K562 (cell line): Measurements from ENCODE around the gene CACNA2D3. TPM values are rescaled to one million over a fixed set of nuclear protein-coding genes. Genes with fewer than 3 reads are reported as not detected.

Experiments
- ATAC-seq: fragments of 200-7000 bp; cut with Tn5 transposase; 3 replicates; pipeline ENCODE4 v1.9.1; 2020; ENCODE audit warnings: moderate library complexity
- BruUV-seq: library from RNA; stranded (reverse); fragments of 400-500 nt; replicated peaks from 2 replicates; lab custom pipeline; 2021; lab: Mats Ljungman, UMichigan
- CTCF ChIA-PET: fragments of 300-600 bp; formaldehyde crosslinking; extraction: SDS; loops from one replicate; lab custom pipeline; 2021; ENCODE audit warnings: low intra/inter-chr PET ratio; lab: Yijun Ruan, JAX
- POLR2A ChIA-PET: fragments of 300-600, 350-650 bp; sonication (Branson Sonifier 250); formaldehyde crosslinking; extraction: SDS; loops from one replicate; lab custom pipeline; 2021; ENCODE audit warnings: antibody characterized with exemption, inconsistent platforms; lab: Yijun Ruan, JAX
- DNase-seq, 4 experiments: peaks; one replicate each; pipeline versions ENCODE4 v3.0.0 to v3.0.0-alpha.2; 2011 to 2018; ENCODE audit warnings: low spot score in 3 of 4, mixed read lengths in 3 of 4; ENCODE audit errors: extremely low read depth in 1 of 4
- FAIRE-seq: peaks from 2 replicates; lab custom pipeline; 2011; peaks lifted over from hg19 to GRCh38; lab: Jason Lieb, UNC
- H2AFZ ChIP-seq: 2 replicates; pipeline ENCODE4 v1.6.0; 2011; ENCODE audit warnings: low read depth, low read length, control low read depth, inconsistent platforms
- H3K27ac ChIP-seq: fragments of 200-600 bp; 3 replicates; pipeline ENCODE4 v1.8.0; 2011; ENCODE audit warnings: low read depth, mild to moderate bottlenecking, control low read depth, inconsistent platforms, low read length, moderate library complexity, mixed read lengths; ENCODE audit errors: extremely low read depth
- H3K27me3 ChIP-seq, 2 experiments: fragments of 300-600 bp in 1 of 2; 2 replicates in 1 of 2; 3 replicates in 1 of 2; pipeline versions ENCODE4 v1.6.0 to v1.8.0; 2011; ENCODE audit warnings: inconsistent platforms in 2 of 2, low read length in 2 of 2, mild to moderate bottlenecking in 1 of 2, mixed read lengths in 1 of 2, moderate library complexity in 1 of 2; ENCODE audit not compliant: control insufficient read depth in 2 of 2, insufficient read depth in 2 of 2
- H3K36me3 ChIP-seq: fragments of 300-600 bp; 3 replicates; pipeline ENCODE4 v1.8.0; 2011; ENCODE audit warnings: mild to moderate bottlenecking, low read length, inconsistent platforms; ENCODE audit not compliant: control insufficient read depth, insufficient read depth
- H3K4me1 ChIP-seq, 2 experiments: fragments of 200-600 bp in 1 of 2; replicated peaks in 1 of 2; 2 replicates in 1 of 2; 3 replicates in 1 of 2; pipeline versions ENCODE4 v1.5.1 to v1.8.0; 2011; ENCODE audit warnings: inconsistent platforms in 2 of 2, low read length in 2 of 2, mild to moderate bottlenecking in 1 of 2, mixed read lengths in 1 of 2, moderate library complexity in 1 of 2; ENCODE audit not compliant: control insufficient read depth in 2 of 2, insufficient read depth in 2 of 2
- H3K4me2 ChIP-seq: 2 replicates; pipeline ENCODE4 v1.6.1; 2011; ENCODE audit warnings: low read length, control low read depth, inconsistent platforms, mixed read lengths; ENCODE audit not compliant: insufficient read depth
- H3K4me3 ChIP-seq: fragments of 200-600 bp; sonication (generic), shearing (Covaris generic); 2 replicates; pipeline ENCODE4 v1.5.1; 2016; ENCODE audit warnings: control low read depth, inconsistent platforms
- H3K79me2 ChIP-seq: fragments of 200-600 bp; 3 replicates; pipeline ENCODE4 v1.8.0; 2011; ENCODE audit warnings: low read length, inconsistent platforms; ENCODE audit not compliant: control insufficient read depth, insufficient read depth
- H3K9ac ChIP-seq, 2 experiments: 2 replicates each; pipeline versions ENCODE4 v1.6.0 to v1.6.1; 2011; ENCODE audit warnings: low read depth in 2 of 2, low read length in 2 of 2, control low read depth in 1 of 2, inconsistent platforms in 1 of 2, mild to moderate bottlenecking in 1 of 2, mixed read lengths in 1 of 2; ENCODE audit not compliant: insufficient read depth in 1 of 2
- H3K9me1 ChIP-seq: one replicate; pipeline ENCODE4 v1.6.0; 2011; ENCODE audit warnings: inconsistent platforms, mild to moderate bottlenecking, low read length, moderate library complexity; ENCODE audit not compliant: control insufficient read depth, insufficient read depth
- H3K9me3 ChIP-seq: replicated peaks from 2 replicates; pipeline ENCODE4 v1.5.1; 2011; ENCODE audit warnings: low read depth, low read length, inconsistent platforms; ENCODE audit not compliant: control insufficient read depth, insufficient read depth
- H4K20me1 ChIP-seq: replicated peaks from 2 replicates; pipeline ENCODE4 v1.6.1; 2011; ENCODE audit warnings: low read length, inconsistent platforms, mixed read lengths; ENCODE audit not compliant: control insufficient read depth, insufficient read depth
- ADNP ChIP-seq: fragments of 200-800 bp; sonication (Bioruptor generic); IDR thresholded peaks from 2 replicates; pipeline ENCODE4 v1.6.1; 2016; ENCODE audit warnings: missing genetic modification characterization, missing compliant biosample characterization
- CBFA2T3 ChIP-seq: fragments of 450-650 bp; IDR thresholded peaks from 2 replicates; pipeline ENCODE4 v1.6.1; 2017
- CBX8 ChIP-seq: fragments of 200-600 bp; sonication (generic); IDR thresholded peaks from 2 replicates; pipeline ENCODE4 v1.6.1; 2012; ENCODE audit warnings: borderline replicate concordance, mixed run types, low read depth, mild to moderate bottlenecking, moderate library complexity, mixed read lengths, low read length, control low read depth, inconsistent platforms; ENCODE audit not compliant: poor library complexity, severe bottlenecking; ENCODE audit errors: extremely low read depth
- E4F1 ChIP-seq: fragments of 250-450 bp; sonication (Bioruptor Pico); IDR thresholded peaks from 2 replicates; pipeline ENCODE4 v1.5.0; 2021; ENCODE audit warnings: mild to moderate bottlenecking, borderline replicate concordance
- ETS1 ChIP-seq: conservative IDR thresholded peaks from 2 replicates; pipeline ENCODE4 v1.6.1; 2011; ENCODE audit warnings: low read depth, mild to moderate bottlenecking, low read length; ENCODE audit not compliant: control insufficient read depth
- ETV6 ChIP-seq, 3 experiments: fragments of 150-350 bp in 1 of 3; sonication (generic) in 1 of 3; formaldehyde crosslinking in 1 of 3; IDR thresholded peaks; 2 replicates each; pipeline versions ENCODE4 v1.6.1 to v1.8.0; 2014 to 2022; ENCODE audit warnings: borderline replicate concordance in 2 of 3, low read depth in 2 of 3, antibody characterized with exemption in 1 of 3, low read length in 1 of 3, mild to moderate bottlenecking in 1 of 3, missing genetic modification reagents in 1 of 3
- HMG20B ChIP-seq: fragments of 250-450 bp; sonication (Bioruptor Pico); IDR thresholded peaks from 2 replicates; pipeline ENCODE4 v1.5.0; 2021; ENCODE audit warnings: mild to moderate bottlenecking
- MAFG ChIP-seq: fragments of 450-650 bp; conservative IDR thresholded peaks from 2 replicates; pipeline ENCODE4 v1.6.1; 2016; ENCODE audit warnings: missing genetic modification characterization, missing compliant biosample characterization
- MCM2 ChIP-seq: fragments of 450-650 bp; IDR thresholded peaks from 2 replicates; pipeline ENCODE4 v1.6.1; 2017; ENCODE audit warnings: low read depth, mild to moderate bottlenecking
- MEF2A ChIP-seq: IDR thresholded peaks from 2 replicates; pipeline ENCODE4 v1.6.1; 2011; ENCODE audit warnings: low read depth, mild to moderate bottlenecking, low read length, moderate library complexity; ENCODE audit not compliant: control insufficient read depth
- NRF1 ChIP-seq, 2 experiments: fragments of 450-650 bp; IDR thresholded peaks in 1 of 2; conservative IDR thresholded peaks in 1 of 2; 2 replicates each; pipeline ENCODE4 v1.6.1; 2014; ENCODE audit warnings: mild to moderate bottlenecking in 2 of 2
- PHF21A ChIP-seq: fragments of 450-650 bp; IDR thresholded peaks from 2 replicates; pipeline ENCODE4 v1.6.1; 2017; ENCODE audit warnings: low read depth, borderline replicate concordance
- SRSF3 ChIP-seq: fragments of 200-400 bp; formaldehyde crosslinking; IDR thresholded peaks from 2 replicates; pipeline ENCODE4 v1.6.1; 2016; ENCODE audit warnings: mild to moderate bottlenecking, low read length, moderate library complexity; ENCODE audit not compliant: insufficient read depth
- STAT5B ChIP-seq: fragments of 250-450 bp; sonication (Bioruptor Pico); IDR thresholded peaks from 2 replicates; pipeline ENCODE4 v1.8.0; 2021; ENCODE audit warnings: mild to moderate bottlenecking, inconsistent platforms
- ZBED1 ChIP-seq: IDR thresholded peaks from 2 replicates; pipeline ENCODE4 v1.6.1; 2014
- WGBS: fragments of 100-300 bp; shearing (Covaris generic); methylation state at CpG from one replicate; pipeline ENCODE4 v1.1.6; 2016; ENCODE audit warnings: low coverage, mixed read lengths; ENCODE audit not compliant: insufficient coverage; ENCODE audit errors: missing lambda C conversion rate; 5-methylcytosine and 5-hydroxymethylcytosine counted together
- in situ Hi-C: fragments of 300-500 bp; cut with MboI; formaldehyde crosslinking; loops from 4 replicates; pipeline ENCODE4 v1.15.0; 2018; ENCODE audit warnings: inconsistent platforms, mixed read lengths
- intact Hi-C: fragments of 100-400 bp; cut with micrococcal nuclease; formaldehyde crosslinking; loops from 2 replicates; pipeline ENCODE4 v1.14.2; 2022
- polyA plus RNA-seq, 8 experiments: library from polyadenylated mRNA; depleted of rRNA in 4 of 8; stranded (reverse) in 5 of 8; unstranded in 3 of 8; fragments of >200 nt; fragmentation: Nextera tagmentation in 2 of 8; fragmentation: Illumina TruSeq in 1 of 8; extraction: Ambion mirVana in 2 of 8; extraction: Trizol in 1 of 8; gene quantifications; 2 replicates each; pipeline versions ENCODE4 v1.2.1 to v1.2.3, GENCODE V29; 2011 to 2014; ENCODE audit warnings: inconsistent platforms in 1 of 8, missing spikeins in 1 of 8
- total RNA-seq, 7 experiments: library from RNA; depleted of rRNA in 6 of 7; stranded (reverse); fragments of >200 nt in 6 of 7; fragmentation: Illumina TruSeq in 2 of 7; extraction: Trizol in 2 of 7; gene quantifications; 2 replicates each; pipeline versions ENCODE4 v1.2.1 to v1.2.3, GENCODE V29; 2011 to 2021; ENCODE audit warnings: low replicate concordance in 1 of 7

CACNA2D3 gene
- total and polyA plus RNA-seq, 9 of the 15 experiments (the other 6 are each of a cell fraction or from before 2014, with no cell fraction given), result 0.01 TPM; not detected in 8

- in situ Hi-C loops (no loop called here), intact Hi-C loops (no loop called here)
- H3K9ac ChIP-seq, result no peak overlapping the region
- POLR2A ChIA-PET, result no interaction called here
- H3K4me1 ChIP-seq, result no peaks in the 10 kb centered on the region
- no peaks in the 10 kb centered on the region for H4K20me1 ChIP-seq
- no peaks in the 10 kb centered on the region for H3K27me3 ChIP-seq
- CTCF ChIA-PET, result no interaction called here
- H3K9me1 ChIP-seq, result no peaks in the 10 kb centered on the region
- 0% methylated on average over 1 of the region's 4 CpGs for WGBS
- no peak overlapping the region for H2AFZ ChIP-seq
- FAIRE-seq (no peak), DNase-seq (no peak), ATAC-seq (no peak)
- no peaks in the 10 kb centered on the region for H3K36me3 ChIP-seq
- H3K79me2 ChIP-seq, result no peaks in the 10 kb centered on the region
- TF ChIP-seq E4F1, result no peak
- no peak for TF ChIP-seq ETV6 (IDR thresholded peaks at IDR 0.05; ENCODE audit: borderline replicate concordance in 1 of 2, low read depth in 2 of 2, low read length in 1 of 2)
- no peak for TF ChIP-seq ETV6 (CRISPR knock-in tag; IDR thresholded peaks at IDR 0.05; ENCODE audit: borderline replicate concordance)
- no peak for TF ChIP-seq NRF1 (conservative IDR thresholded peaks at IDR 0.05 in 1 of 2, IDR thresholded peaks at IDR 0.05 in 1 of 2)
- no peak for TF ChIP-seq ZBED1
- TF ChIP-seq SRSF3, result no peak
- no peak for TF ChIP-seq ETS1
- no peak for TF ChIP-seq ADNP (tag)
- TF ChIP-seq CBFA2T3, result no peak
- TF ChIP-seq CBX8, result no peak
- no peak for TF ChIP-seq MEF2A
- no peak for TF ChIP-seq HMG20B (CRISPR knock-in tag)
- TF ChIP-seq PHF21A, result no peak
- no peak for TF ChIP-seq MCM2
- TF ChIP-seq MAFG (tag), result no peak
- TF ChIP-seq STAT5B (CRISPR knock-in tag), result no peak
- H3K4me3 ChIP-seq, result no peak overlapping the region
- H3K9me3 ChIP-seq, result no peaks in the 10 kb centered on the region
- no peak overlapping the region for H3K4me2 ChIP-seq
- H3K27ac ChIP-seq, result no peak overlapping the region
- BruUV-seq, result no TSS peak
Observed at GRCh38 chr3:55065331-55065730, 943.0 kb downstream of the CACNA2D3 start.
